Astrocyte (in vitro differentiated cells and primary cell): ENCODE data around the gene LAIR2. TPM values are rescaled to one million over a fixed set of nuclear protein-coding genes. Genes with fewer than 3 reads are reported as not detected.
"Not testable (repeated sequence)": the region's sequence is repeated elsewhere in the genome, so short reads cannot be mapped to it uniquely, and the experiment has no call there.

Experiments used
- DNase-seq: peaks from one replicate; pipeline ENCODE4 v3.0.0-alpha.2; 2010; ENCODE audit warnings: low read depth
- FAIRE-seq: peaks from 2 replicates; lab custom pipeline; 2011; peaks lifted over from hg19 to GRCh38; lab: Jason Lieb, UNC
- H2AFZ ChIP-seq: 2 replicates; pipeline ENCODE4 v1.6.0; 2012; ENCODE audit warnings: low read depth, low read length, inconsistent platforms
- H3K27ac ChIP-seq: 2 replicates; pipeline ENCODE4 v1.5.1; 2011; ENCODE audit warnings: low read depth, low read length, inconsistent platforms
- H3K27me3 ChIP-seq: 2 replicates; pipeline ENCODE4 v1.6.0; 2011; ENCODE audit warnings: low read length, inconsistent platforms; ENCODE audit not compliant: insufficient read depth
- H3K36me3 ChIP-seq: 2 replicates; pipeline ENCODE4 v1.5.1; 2011; ENCODE audit warnings: low read length, inconsistent platforms; ENCODE audit not compliant: insufficient read depth
- H3K4me1 ChIP-seq: 2 replicates; pipeline ENCODE4 v1.5.1; 2011; ENCODE audit warnings: low read length, inconsistent platforms; ENCODE audit not compliant: insufficient read depth
- H3K4me2 ChIP-seq: 2 replicates; pipeline ENCODE4 v1.6.0; 2012; ENCODE audit warnings: low read length, inconsistent platforms
- H3K4me3 ChIP-seq: 2 replicates; pipeline ENCODE4 v1.5.1; 2011; ENCODE audit warnings: low read depth, mild to moderate bottlenecking, low read length, inconsistent platforms; ENCODE audit not compliant: insufficient read depth
- H3K79me2 ChIP-seq: 2 replicates; pipeline ENCODE4 v1.6.0; 2012; ENCODE audit warnings: mild to moderate bottlenecking, low read length, inconsistent platforms; ENCODE audit not compliant: insufficient read depth
- H3K9ac ChIP-seq: 2 replicates; pipeline ENCODE4 v1.6.0; 2012; ENCODE audit warnings: mild to moderate bottlenecking, low read length, inconsistent platforms
- H3K9me3 ChIP-seq: 2 replicates; pipeline ENCODE4 v1.5.1; 2012; ENCODE audit warnings: low read depth, mild to moderate bottlenecking, low read length, inconsistent platforms; ENCODE audit not compliant: insufficient read depth
- H4K20me1 ChIP-seq: 2 replicates; pipeline ENCODE4 v1.6.0; 2012; ENCODE audit warnings: low read length, inconsistent platforms; ENCODE audit not compliant: insufficient read depth
- H3K27ac Mint-ChIP-seq: one replicate; pipeline ENCODE4 v1.8.0; 2021; ENCODE audit warnings: mild to moderate bottlenecking, mixed read lengths; ENCODE audit not compliant: unreplicated experiment
- H3K27me3 Mint-ChIP-seq: one replicate; pipeline ENCODE4 v1.8.0; 2021; ENCODE audit warnings: low read depth, mixed read lengths; ENCODE audit not compliant: unreplicated experiment
- H3K36me3 Mint-ChIP-seq: one replicate; pipeline ENCODE4 v1.8.0; 2021; ENCODE audit warnings: low read depth, mixed read lengths; ENCODE audit not compliant: unreplicated experiment
- H3K4me1 Mint-ChIP-seq: one replicate; pipeline ENCODE4 v1.8.0; 2021; ENCODE audit warnings: low read depth, mixed read lengths; ENCODE audit not compliant: unreplicated experiment
- H3K4me3 Mint-ChIP-seq: one replicate; pipeline ENCODE4 v1.8.0; 2021; ENCODE audit warnings: mild to moderate bottlenecking, moderate library complexity, mixed read lengths; ENCODE audit not compliant: unreplicated experiment
- H3K9me3 Mint-ChIP-seq: one replicate; pipeline ENCODE4 v1.8.0; 2021; ENCODE audit warnings: mild to moderate bottlenecking, mixed read lengths; ENCODE audit not compliant: unreplicated experiment
- CTCF ChIP-seq: IDR thresholded peaks from 2 replicates; pipeline ENCODE4 v1.5.1; 2011; ENCODE audit warnings: low read depth, mild to moderate bottlenecking, inconsistent platforms, low read length, moderate library complexity; ENCODE audit not compliant: insufficient read depth
- EZH2 ChIP-seq: IDR thresholded peaks from 2 replicates; pipeline ENCODE4 v1.6.1; 2012; ENCODE audit warnings: mild to moderate bottlenecking, low read length, inconsistent platforms; ENCODE audit not compliant: insufficient read depth
- total RNA-seq: library from RNA; stranded (reverse); gene quantifications from 2 replicates; pipeline ENCODE4 v1.2.1, GENCODE V29; 2021

Gene LAIR2
- total RNA-seq, 1 donor from 2014 or later: not detected

GRCh38 chr19:54464630-54465425 lies 37.8 kb upstream of the LAIR2 start:
- H3K9me3 ChIP-seq: no peaks in the 10 kb centered on the region
- Mint-ChIP-seq H3K27me3 (no peaks in the 10 kb centered on the region), H3K4me3 (peak overlapping the region; percentile 84), H3K36me3 (peaks cover 13% of the 10 kb centered on the region), H3K9me3 (no peaks in the 10 kb centered on the region), H3K4me1 (peaks cover 15% of the 10 kb centered on the region), H3K27ac (peak overlapping the region; percentile 34)
- H3K27ac ChIP-seq: peak overlapping the region; percentile 83
- peaks cover 3% of the 10 kb centered on the region for H3K27me3 ChIP-seq
- peaks cover 24% of the 10 kb centered on the region for H3K4me1 ChIP-seq
- TF ChIP-seq EZH2 (no peak), CTCF (no peak)
- FAIRE-seq: no peak
- peak overlapping the region; percentile 54 for H3K4me3 ChIP-seq
- H4K20me1 ChIP-seq: peaks cover 22% of the 10 kb centered on the region
- H2AFZ ChIP-seq: peak overlapping the region; percentile 69
- H3K9ac ChIP-seq: peak overlapping the region; percentile 84
- peak; percentile 70 for DNase-seq
- H3K4me2 ChIP-seq: peak overlapping the region; percentile 93
- H3K36me3 ChIP-seq: peaks cover 2% of the 10 kb centered on the region
- H3K79me2 ChIP-seq: peaks cover 18% of the 10 kb centered on the region

- Histone ChIP-seq H3K79me2 (peaks cover 13% of the 10 kb centered on the region), H2AFZ (no peak overlapping the region), H3K36me3 (peaks cover 2% of the 10 kb centered on the region), H3K4me1 (peaks cover 25% of the 10 kb centered on the region), H3K9me3 (no peaks in the 10 kb centered on the region), H4K20me1 (peaks cover 17% of the 10 kb centered on the region), H3K27me3 (peaks cover 5% of the 10 kb centered on the region), H3K27ac (no peak overlapping the region), H3K9ac (no peak overlapping the region), H3K4me2 (no peak overlapping the region), H3K4me3 (no peak overlapping the region)
- Mint-ChIP-seq H3K27me3 (no peaks in the 10 kb centered on the region), H3K27ac (peak overlapping the region; percentile 53), H3K4me1 (peaks cover 16% of the 10 kb centered on the region), H3K36me3 (peaks cover 10% of the 10 kb centered on the region), H3K4me3 (peak overlapping the region; percentile 57), H3K9me3 (no peaks in the 10 kb centered on the region)
- TF ChIP-seq CTCF (no peak), EZH2 (no peak)
- DNase-seq (no peak), FAIRE-seq (no peak)
Measured at GRCh38 chr19:54465426-54466109, 37.1 kb upstream of the LAIR2 start.

DNA sequence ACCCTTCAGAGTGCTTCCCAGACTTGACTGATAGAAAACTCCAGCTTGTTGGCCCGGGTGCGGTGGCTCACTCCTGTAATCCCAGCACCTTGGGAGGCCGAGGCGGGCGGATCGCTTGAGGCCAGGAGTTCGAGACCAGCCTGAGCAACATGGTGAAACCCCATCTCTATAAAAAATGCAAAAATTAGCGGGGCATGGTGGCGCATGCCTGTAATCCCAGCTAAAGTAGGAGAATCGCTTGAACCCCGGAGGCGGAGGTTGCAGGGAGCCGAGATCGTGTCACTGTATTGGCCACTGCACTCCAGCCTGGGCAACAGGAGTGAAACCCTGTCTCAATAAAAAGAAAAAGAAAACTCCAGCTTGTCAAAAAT lies 36.5 kb upstream of the LAIR2 start:
- Histone ChIP-seq H3K4me1 (peaks cover 30% of the 10 kb centered on the region), H4K20me1 (peaks cover 13% of the 10 kb centered on the region), H3K27me3 (peaks cover 10% of the 10 kb centered on the region), H3K79me2 (peaks cover 13% of the 10 kb centered on the region)
- H3K9me3 ChIP-seq, H2AFZ ChIP-seq, DNase-seq, H3K36me3 ChIP-seq, H3K4me3 ChIP-seq, H3K27ac Mint-ChIP-seq, FAIRE-seq, H3K27ac ChIP-seq, H3K4me2 ChIP-seq, H3K27me3 Mint-ChIP-seq, H3K9me3 Mint-ChIP-seq, H3K9ac ChIP-seq: not testable (repeated sequence)
- H3K36me3 Mint-ChIP-seq: peaks cover 10% of the 10 kb centered on the region
- peaks cover 19% of the 10 kb centered on the region for H3K4me1 Mint-ChIP-seq
- peak overlapping the region; percentile 54 for H3K4me3 Mint-ChIP-seq
